ENCODE measurements around the gene TAF4.

The TAF4 gene

DNA sequence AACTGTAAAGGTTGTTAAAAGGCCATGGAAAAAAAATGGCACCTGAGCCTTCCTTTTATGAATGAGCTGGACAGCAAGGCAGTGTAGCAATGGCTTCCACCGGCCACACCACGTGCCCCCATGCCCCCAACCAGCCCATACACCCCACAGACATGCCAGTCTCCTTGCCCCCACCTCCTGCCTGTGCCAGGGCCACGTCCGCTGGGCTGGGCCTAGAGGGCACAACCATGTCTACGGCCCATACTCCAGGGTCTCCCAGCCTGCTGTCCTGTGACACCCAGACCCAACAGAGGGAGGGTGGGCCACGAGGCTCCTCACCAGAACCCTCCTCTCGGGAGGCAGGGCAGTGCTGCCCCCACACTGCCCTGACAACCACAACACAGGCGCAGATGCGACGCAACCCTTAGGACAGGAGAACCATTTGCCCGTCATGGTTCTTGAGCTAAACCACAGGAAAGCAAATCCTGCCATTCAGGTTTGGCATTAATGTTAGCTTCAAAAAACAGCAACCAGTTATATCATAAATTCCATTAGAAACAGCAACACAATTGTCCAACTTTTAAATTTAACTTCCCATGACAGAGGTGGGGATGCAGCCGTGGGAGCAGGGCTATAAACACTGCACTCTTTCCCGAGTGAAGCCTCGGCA, 50.7 kb downstream of the TAF4 start:
- H3K9me3 ChIP-seq (ENCODE audit: control insufficient read depth in 5 of 5, low read length in 5 of 5) = no peaks in the 10 kb centered on the region
- H3K27me3 ChIP-seq (ENCODE audit: control insufficient read depth in 5 of 5, insufficient read depth in 4 of 5, low read length in 5 of 5) = no peaks in the 10 kb centered on the region
- peaks cover 0 to 26% (median 23%) of the 10 kb centered on the region in 5 donors for H3K4me1 ChIP-seq (ENCODE audit: control insufficient read depth in 5 of 5, insufficient read depth in 5 of 5, low read length in 5 of 5)
- no peak overlapping the region for H3K4me3 ChIP-seq (ENCODE audit: low read depth in 1 of 5, low read length in 5 of 5)
- H3K9ac ChIP-seq (ENCODE audit: low read length in 5 of 5) = no peak overlapping the region
- peaks cover 0 to 29% (median 25%) of the 10 kb centered on the region in 5 donors for H3K36me3 ChIP-seq (ENCODE audit: control insufficient read depth in 5 of 5, insufficient read depth in 5 of 5, low read length in 5 of 5)
- no peak overlapping the region for H3K27ac ChIP-seq (ENCODE audit: low read depth, low read length)

DNA sequence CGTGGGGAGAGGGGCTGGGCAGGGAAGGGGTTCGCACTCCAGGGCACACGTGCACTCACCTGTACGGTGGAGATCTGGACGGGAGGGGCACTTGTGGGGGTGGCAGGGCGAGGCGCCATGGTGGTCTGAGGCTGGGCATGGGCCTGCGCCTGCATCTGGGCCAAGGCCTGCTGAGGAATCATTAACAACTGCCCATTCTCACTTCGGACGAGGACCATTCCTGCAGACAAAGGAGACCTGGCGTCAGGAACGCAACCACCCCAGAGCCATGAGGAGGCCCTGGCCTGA, 51.2 kb downstream of the TAF4 start:
- Histone ChIP-seq H3K9me3 (ENCODE audit: control insufficient read depth in 5 of 5, low read length in 5 of 5) (no peaks in the 10 kb centered on the region), H3K36me3 (ENCODE audit: control insufficient read depth in 5 of 5, insufficient read depth in 5 of 5, low read length in 5 of 5) (peaks cover 0 to 34% (median 31%) of the 10 kb centered on the region in 5 donors), H3K9ac (ENCODE audit: low read length in 5 of 5) (no peak overlapping the region), H3K4me1 (ENCODE audit: control insufficient read depth in 5 of 5, insufficient read depth in 5 of 5, low read length in 5 of 5) (peaks cover 0 to 20% (median 17%) of the 10 kb centered on the region in 5 donors), H3K27me3 (ENCODE audit: control insufficient read depth in 5 of 5, insufficient read depth in 4 of 5, low read length in 5 of 5) (no peaks in the 10 kb centered on the region), H3K4me3 (ENCODE audit: low read depth in 1 of 5, low read length in 5 of 5) (no peak overlapping the region), H3K27ac (ENCODE audit: low read depth, low read length) (no peak overlapping the region)

DNA sequence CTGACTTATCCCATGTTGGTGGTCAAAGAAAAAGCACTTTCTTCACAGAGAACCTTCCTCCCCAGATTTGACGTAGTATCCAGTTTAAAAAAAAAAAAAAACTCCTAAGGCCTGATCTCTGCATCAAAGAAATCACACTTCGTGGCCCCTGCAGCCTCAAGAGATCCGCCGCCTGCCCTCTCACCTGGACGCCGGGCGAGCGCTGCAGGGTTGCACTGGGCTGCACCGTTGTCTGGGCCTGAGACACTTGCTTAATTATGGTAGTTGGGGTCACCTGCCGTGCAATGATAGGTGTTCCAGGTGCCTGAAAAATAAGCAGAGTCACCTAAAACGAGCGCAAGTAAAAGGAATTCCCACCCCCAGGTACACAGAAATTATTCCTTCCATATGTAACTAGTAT, 53.0 kb downstream of the TAF4 start:
- no peaks in the 10 kb centered on the region for H3K9me3 ChIP-seq (ENCODE audit: control insufficient read depth in 5 of 5, low read length in 5 of 5)
- no peak overlapping the region for H3K4me3 ChIP-seq (ENCODE audit: low read depth in 1 of 5, low read length in 5 of 5)
- no peak overlapping the region for H3K9ac ChIP-seq (ENCODE audit: low read length in 5 of 5)
- H3K27ac ChIP-seq (ENCODE audit: low read depth, low read length) = no peak overlapping the region
- no peaks in the 10 kb centered on the region for H3K27me3 ChIP-seq (ENCODE audit: control insufficient read depth in 5 of 5, insufficient read depth in 4 of 5, low read length in 5 of 5)
- peaks cover 0 to 10% (median 6%) of the 10 kb centered on the region in 5 donors for H3K4me1 ChIP-seq (ENCODE audit: control insufficient read depth in 5 of 5, insufficient read depth in 5 of 5, low read length in 5 of 5)
- H3K36me3 ChIP-seq (ENCODE audit: control insufficient read depth in 5 of 5, insufficient read depth in 5 of 5, low read length in 5 of 5) = peaks cover 0 to 51% (median 49%) of the 10 kb centered on the region in 5 donors

DNA sequence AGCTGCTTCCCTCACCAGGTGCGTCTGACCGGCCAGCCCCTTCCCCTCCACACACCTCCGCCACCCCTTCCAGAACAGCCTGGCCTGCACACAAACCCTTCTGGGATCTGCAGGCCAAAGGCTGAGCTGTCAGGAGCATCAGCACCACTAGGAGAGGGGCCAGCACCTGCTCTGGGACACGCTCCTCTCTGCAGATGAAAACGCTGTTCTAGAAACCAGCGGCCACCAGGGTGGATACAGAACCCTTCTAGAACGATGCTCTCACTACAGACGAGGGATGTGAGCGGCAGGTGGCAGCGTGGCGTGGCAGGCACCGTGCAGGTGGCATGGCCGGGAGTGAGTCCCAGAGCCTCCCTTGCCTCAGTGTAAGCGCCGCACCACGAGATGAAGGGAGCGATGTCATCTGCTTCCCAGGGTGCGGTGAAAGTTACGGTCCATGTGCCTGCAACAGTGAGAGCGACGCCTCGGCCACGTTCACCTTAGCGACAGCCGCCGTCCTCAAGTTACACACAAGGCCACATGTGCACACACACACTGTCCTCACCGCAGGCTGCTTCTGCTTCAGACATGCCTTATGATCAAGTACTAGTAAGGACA, 53.6 kb downstream of the TAF4 start:
- Histone ChIP-seq H3K4me3 (ENCODE audit: low read depth in 1 of 5, low read length in 5 of 5) (no peak overlapping the region), H3K27ac (ENCODE audit: low read depth, low read length) (no peak overlapping the region), H3K9ac (ENCODE audit: low read length in 5 of 5) (no peak overlapping the region), H3K27me3 (ENCODE audit: control insufficient read depth in 5 of 5, insufficient read depth in 4 of 5, low read length in 5 of 5) (no peaks in the 10 kb centered on the region), H3K36me3 (ENCODE audit: control insufficient read depth in 5 of 5, insufficient read depth in 5 of 5, low read length in 5 of 5) (peaks cover under 1 to 57% (median 55%) of the 10 kb centered on the region in 5 donors), H3K4me1 (ENCODE audit: control insufficient read depth in 5 of 5, insufficient read depth in 5 of 5, low read length in 5 of 5) (peaks cover 0 to 10% (median 6%) of the 10 kb centered on the region in 5 donors), H3K9me3 (ENCODE audit: control insufficient read depth in 5 of 5, low read length in 5 of 5) (no peaks in the 10 kb centered on the region)

DNA sequence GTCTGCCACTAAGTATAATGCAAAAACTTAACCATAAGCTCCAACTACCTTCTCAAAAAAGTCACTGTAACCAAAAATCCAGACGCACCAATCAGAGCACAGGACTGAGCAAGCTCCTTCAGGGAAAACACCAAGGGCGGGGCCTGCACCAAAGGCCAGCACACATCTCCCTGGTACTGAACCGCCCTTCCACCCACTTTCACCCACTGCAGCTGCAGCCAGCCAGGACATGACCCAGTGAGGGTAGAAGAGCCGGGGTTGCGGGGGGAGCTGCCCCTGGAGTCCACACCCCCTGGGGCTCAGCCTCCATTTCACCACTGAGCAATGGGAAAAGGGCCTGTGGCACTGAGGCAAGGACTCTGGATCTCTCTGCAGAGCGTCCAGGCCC, 54.3 kb downstream of the TAF4 start:
- Histone ChIP-seq H3K27ac (ENCODE audit: low read depth, low read length) (no peak overlapping the region), H3K9me3 (ENCODE audit: control insufficient read depth in 5 of 5, low read length in 5 of 5) (no peaks in the 10 kb centered on the region), H3K4me3 (ENCODE audit: low read depth in 1 of 5, low read length in 5 of 5) (no peak overlapping the region), H3K9ac (ENCODE audit: low read length in 5 of 5) (no peak overlapping the region), H3K4me1 (ENCODE audit: control insufficient read depth in 5 of 5, insufficient read depth in 5 of 5, low read length in 5 of 5) (peaks cover 0 to 10% (median 6%) of the 10 kb centered on the region in 5 donors), H3K27me3 (ENCODE audit: control insufficient read depth in 5 of 5, insufficient read depth in 4 of 5, low read length in 5 of 5) (no peaks in the 10 kb centered on the region), H3K36me3 (ENCODE audit: control insufficient read depth in 5 of 5, insufficient read depth in 5 of 5, low read length in 5 of 5) (peaks cover 2 to 62% (median 60%) of the 10 kb centered on the region in 5 donors)

DNA sequence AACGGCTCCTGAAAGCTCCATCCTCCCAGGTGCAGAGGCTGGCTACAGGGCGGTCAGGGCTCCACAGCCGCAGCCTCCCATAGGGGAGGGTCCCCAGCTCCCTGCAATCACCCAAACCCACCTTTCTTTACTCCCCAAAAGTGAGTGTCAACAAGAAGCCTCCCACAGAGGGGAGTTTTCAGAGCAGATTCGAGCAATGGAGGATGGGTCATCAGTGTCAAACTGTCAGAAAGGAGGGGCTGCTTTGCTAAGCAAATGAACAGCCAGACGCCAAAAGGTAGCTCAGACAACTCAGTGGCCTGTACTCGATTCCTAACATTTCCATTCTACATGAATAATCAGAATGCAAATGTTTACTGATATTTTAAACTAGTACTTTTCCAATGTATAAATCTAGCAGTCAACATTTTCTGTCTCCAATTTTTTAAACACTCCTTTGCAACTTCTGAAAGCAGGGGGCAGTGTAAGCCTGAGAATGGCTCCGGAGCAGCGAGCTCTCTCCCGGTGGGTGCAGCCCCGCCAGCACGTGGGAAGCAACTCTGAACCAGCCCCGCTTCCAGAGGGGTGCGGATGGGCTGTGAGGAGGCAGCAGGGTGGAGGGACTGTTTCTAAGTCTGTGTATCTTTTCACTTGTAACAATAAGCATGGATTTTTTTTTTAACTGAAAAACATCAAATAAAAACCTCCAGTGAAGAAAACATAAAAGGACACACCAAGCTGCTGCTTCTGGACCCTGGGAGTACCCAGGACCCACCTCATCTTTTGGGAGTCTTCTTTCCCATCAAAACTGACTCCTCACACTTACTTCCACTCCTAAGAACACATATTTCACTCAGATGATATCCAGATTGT, 54.9 kb downstream of the TAF4 start:
- Histone ChIP-seq H3K9me3 (ENCODE audit: control insufficient read depth in 5 of 5, low read length in 5 of 5) (no peaks in the 10 kb centered on the region), H3K4me3 (ENCODE audit: low read depth in 1 of 5, low read length in 5 of 5) (no peak overlapping the region), H3K36me3 (ENCODE audit: control insufficient read depth in 5 of 5, insufficient read depth in 5 of 5, low read length in 5 of 5) (peaks cover 2 to 68% (median 67%) of the 10 kb centered on the region in 5 donors), H3K4me1 (ENCODE audit: control insufficient read depth in 5 of 5, insufficient read depth in 5 of 5, low read length in 5 of 5) (peaks cover 0 to 10% (median 6%) of the 10 kb centered on the region in 5 donors), H3K9ac (ENCODE audit: low read length in 5 of 5) (no peak overlapping the region), H3K27me3 (ENCODE audit: control insufficient read depth in 5 of 5, insufficient read depth in 4 of 5, low read length in 5 of 5) (no peaks in the 10 kb centered on the region), H3K27ac (ENCODE audit: low read depth, low read length) (no peak overlapping the region)

DNA sequence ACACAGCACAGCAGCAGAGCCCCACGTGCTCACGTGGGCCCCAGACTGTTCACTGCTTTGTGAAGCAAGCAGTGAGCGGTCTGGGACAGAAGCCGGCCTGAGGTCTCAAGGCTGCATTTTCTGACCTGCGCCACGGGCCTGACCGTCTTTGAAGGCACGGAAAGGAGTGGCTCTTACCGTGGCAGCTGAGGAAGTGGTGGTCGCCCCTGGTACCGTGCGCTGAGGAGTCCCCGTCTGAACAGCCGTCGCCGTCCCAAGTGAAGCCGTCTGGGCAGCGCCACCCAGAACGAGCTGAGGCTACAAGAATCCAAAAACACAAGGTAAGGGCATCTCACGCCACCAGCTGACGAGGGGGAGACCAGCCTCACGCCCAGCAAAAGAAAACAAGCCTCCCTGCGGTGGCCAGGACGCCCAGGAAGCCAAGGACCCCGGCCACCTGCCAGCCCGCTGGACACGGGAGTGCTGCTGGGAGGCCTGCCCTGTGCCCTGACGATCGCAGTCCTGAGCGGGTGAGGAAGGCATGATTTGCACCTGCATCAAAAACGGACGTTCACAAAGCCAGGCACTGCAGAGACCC, 55.7 kb downstream of the TAF4 start:
- no peak overlapping the region for H3K9ac ChIP-seq (ENCODE audit: low read length in 5 of 5)
- H3K27me3 ChIP-seq (ENCODE audit: control insufficient read depth in 5 of 5, insufficient read depth in 4 of 5, low read length in 5 of 5) = no peaks in the 10 kb centered on the region
- H3K36me3 ChIP-seq (ENCODE audit: control insufficient read depth in 5 of 5, insufficient read depth in 5 of 5, low read length in 5 of 5) = peaks cover 2 to 76% (median 75%) of the 10 kb centered on the region in 5 donors
- H3K27ac ChIP-seq (ENCODE audit: low read depth, low read length) = no peak overlapping the region
- no peak overlapping the region for H3K4me3 ChIP-seq (ENCODE audit: low read depth in 1 of 5, low read length in 5 of 5)
- no peaks in the 10 kb centered on the region for H3K9me3 ChIP-seq (ENCODE audit: control insufficient read depth in 5 of 5, low read length in 5 of 5)
- peaks cover 0 to 10% (median 6%) of the 10 kb centered on the region in 5 donors for H3K4me1 ChIP-seq (ENCODE audit: control insufficient read depth in 5 of 5, insufficient read depth in 5 of 5, low read length in 5 of 5)

DNA sequence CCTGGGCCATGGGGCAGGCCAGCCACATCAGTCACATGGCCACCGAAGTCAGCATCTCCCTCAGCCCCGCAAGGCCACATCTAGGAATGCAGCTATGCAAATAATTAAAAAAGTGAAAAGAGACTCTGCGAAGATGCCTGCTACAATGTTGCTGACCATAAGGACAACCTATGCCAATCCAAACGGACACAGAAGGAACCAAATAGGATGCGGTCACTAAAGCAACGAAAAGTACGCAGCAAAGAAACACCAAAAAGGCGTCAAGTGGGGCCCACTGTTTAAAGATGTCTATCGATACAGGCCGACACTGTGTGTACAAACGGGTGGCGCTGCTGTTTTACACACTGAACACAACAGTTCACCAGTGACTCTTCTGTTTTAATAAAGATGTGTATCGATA, 56.4 kb downstream of the TAF4 start:
- H3K4me1 ChIP-seq (ENCODE audit: control insufficient read depth in 5 of 5, insufficient read depth in 5 of 5, low read length in 5 of 5) = peaks cover 0 to 10% (median 6%) of the 10 kb centered on the region in 5 donors
- peaks cover 2 to 83% (median 81%) of the 10 kb centered on the region in 5 donors for H3K36me3 ChIP-seq (ENCODE audit: control insufficient read depth in 5 of 5, insufficient read depth in 5 of 5, low read length in 5 of 5)
- no peaks in the 10 kb centered on the region for H3K9me3 ChIP-seq (ENCODE audit: control insufficient read depth in 5 of 5, low read length in 5 of 5)
- no peak overlapping the region for H3K9ac ChIP-seq (ENCODE audit: low read length in 5 of 5)
- H3K27ac ChIP-seq (ENCODE audit: low read depth, low read length) = no peak overlapping the region
- no peak overlapping the region for H3K4me3 ChIP-seq (ENCODE audit: low read depth in 1 of 5, low read length in 5 of 5)
- H3K27me3 ChIP-seq (ENCODE audit: control insufficient read depth in 5 of 5, insufficient read depth in 4 of 5, low read length in 5 of 5) = no peaks in the 10 kb centered on the region

DNA sequence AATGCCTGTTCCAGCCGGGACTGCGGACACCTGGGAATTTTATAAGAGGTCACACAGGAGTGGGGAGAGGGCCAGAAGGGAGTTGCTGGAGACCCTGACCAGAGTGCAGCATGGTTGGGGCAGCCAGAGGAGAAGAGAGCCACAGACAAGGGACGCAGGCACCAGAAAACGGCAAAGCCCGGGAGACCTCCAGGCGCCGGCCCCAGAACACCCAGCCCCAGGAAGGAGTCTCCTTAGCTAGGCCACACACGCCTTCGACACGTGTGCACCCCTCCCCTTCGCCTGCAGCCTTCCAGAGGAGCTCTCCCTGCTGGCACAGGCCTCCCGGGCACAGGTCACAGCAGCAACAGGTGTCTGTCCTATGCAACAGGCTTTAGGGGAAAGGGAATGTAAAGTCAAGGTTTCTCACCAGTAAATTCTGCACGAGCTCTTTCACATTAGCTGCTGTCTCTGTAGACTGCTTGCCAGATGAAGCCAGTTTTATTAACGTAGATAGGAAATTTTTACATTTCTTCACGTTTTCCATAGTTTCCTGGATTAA, 57.0 kb downstream of the TAF4 start:
- H3K4me1 ChIP-seq (ENCODE audit: control insufficient read depth in 5 of 5, insufficient read depth in 5 of 5, low read length in 5 of 5) = peaks cover 0 to 10% (median 6%) of the 10 kb centered on the region in 5 donors
- no peak overlapping the region for H3K4me3 ChIP-seq (ENCODE audit: low read depth in 1 of 5, low read length in 5 of 5)
- no peak overlapping the region for H3K27ac ChIP-seq (ENCODE audit: low read depth, low read length)
- H3K9me3 ChIP-seq (ENCODE audit: control insufficient read depth in 5 of 5, low read length in 5 of 5) = no peaks in the 10 kb centered on the region
- no peaks in the 10 kb centered on the region for H3K27me3 ChIP-seq (ENCODE audit: control insufficient read depth in 5 of 5, insufficient read depth in 4 of 5, low read length in 5 of 5)
- H3K36me3 ChIP-seq (ENCODE audit: control insufficient read depth in 5 of 5, insufficient read depth in 5 of 5, low read length in 5 of 5) = peaks cover 2 to 82% (median 79%) of the 10 kb centered on the region in 5 donors
- H3K9ac ChIP-seq (ENCODE audit: low read length in 5 of 5) = no peak overlapping the region

Data from subcutaneous abdominal adipose tissue (tissue), 5 donors.